GM12872 (cell line): ENCODE measurements around the gene ESRP2.

Experiments used
- CTCF ChIP-seq: IDR thresholded peaks from 3 replicates; pipeline ENCODE4 v1.5.1; 2011; ENCODE audit warnings: low read depth, mild to moderate bottlenecking, low read length, moderate library complexity; ENCODE audit not compliant: insufficient read depth

The ESRP2 gene

GRCh38 chr16:68235887-68236136 is at the start of gene ESRP2:
Gene ESRP2, minus strand, starts transcription at chr16:68236127. Its CDS starts 82 bp downstream, at chr16:68236045.
- no peak for TF ChIP-seq CTCF

- no peak for TF ChIP-seq CTCF
Measured at GRCh38 chr16:68285683-68286082, 49.8 kb upstream of the ESRP2 start.

GRCh38 chr16:68284847-68285246 is 48.9 kb upstream of the ESRP2 start:
- TF ChIP-seq CTCF = no peak

- no peak for TF ChIP-seq CTCF
Measured at GRCh38 chr16:68283801-68284598, 48.1 kb upstream of the ESRP2 start.

- no peak for TF ChIP-seq CTCF
Measured at GRCh38 chr16:68283346-68283745, 47.4 kb upstream of the ESRP2 start.

- no peak for TF ChIP-seq CTCF
Measured at GRCh38 chr16:68282064-68282452, 46.1 kb upstream of the ESRP2 start.

- no peak for TF ChIP-seq CTCF
Measured at GRCh38 chr16:68281368-68282063, 45.6 kb upstream of the ESRP2 start.
